H1 (cell line): ENCODE data around the gene RGS17. TPM values are rescaled to one million over a fixed set of nuclear protein-coding genes. Genes with fewer than 3 reads are reported as not detected.

Experiments
- BACH1 ChIP-seq: IDR thresholded peaks from 2 replicates; pipeline ENCODE4 v1.6.1; 2012; ENCODE audit warnings: low read length, improper control_type of control experiment
- BRCA1 ChIP-seq: IDR thresholded peaks from 2 replicates; pipeline ENCODE4 v1.6.1; 2012; ENCODE audit warnings: low read depth, low read length, improper control_type of control experiment
- CHD7 ChIP-seq: fragments of 300-600 bp; sonication (generic); IDR thresholded peaks from 2 replicates; pipeline ENCODE4 v1.7.1; 2012; ENCODE audit warnings: low read length, moderate library complexity, mild to moderate bottlenecking, inconsistent platforms; ENCODE audit not compliant: insufficient replicate concordance
- EGR1 ChIP-seq: IDR thresholded peaks from 2 replicates; pipeline ENCODE4 v1.6.1; 2011; ENCODE audit warnings: low read depth, low read length, borderline replicate concordance
- EZH2 ChIP-seq: fragments of 200-600 bp; sonication (generic); IDR thresholded peaks from 2 replicates; pipeline ENCODE4 v1.7.1; 2012; ENCODE audit warnings: low read depth, mild to moderate bottlenecking, moderate library complexity, low read length, inconsistent platforms; ENCODE audit not compliant: severe bottlenecking
- KDM5A ChIP-seq: fragments of 200-600 bp; IDR thresholded peaks from 2 replicates; pipeline ENCODE4 v1.7.1; 2012; ENCODE audit warnings: mild to moderate bottlenecking, low read length, inconsistent platforms, mixed read lengths
- RXRA ChIP-seq: IDR thresholded peaks from 2 replicates; pipeline ENCODE4 v1.6.1; 2011; ENCODE audit warnings: low read depth, mild to moderate bottlenecking, low read length, moderate library complexity; ENCODE audit not compliant: insufficient read depth
- TBP ChIP-seq: IDR thresholded peaks from 2 replicates; pipeline ENCODE4 v1.6.1; 2011; ENCODE audit warnings: low read depth, low read length, improper control_type of control experiment
- TEAD4 ChIP-seq: IDR thresholded peaks from 2 replicates; pipeline ENCODE4 v1.6.1; 2012; ENCODE audit warnings: low read depth, low read length, inconsistent platforms, mixed read lengths
- polyA plus RNA-seq, 7 experiments: library from polyadenylated mRNA; depleted of rRNA in 3 of 7; stranded (reverse) in 5 of 7; unstranded in 2 of 7; fragments of >200 nt in 5 of 7; fragments of 200-250 nt in 2 of 7; gene quantifications; 1 replicate in 5 of 7; 2 replicates in 1 of 7; 4 replicates in 1 of 7; pipeline versions ENCODE4 v1.2.1 to v1.2.3, GENCODE V29; 2011 to 2013; ENCODE audit warnings: missing spikeins in 2 of 7, mixed read lengths in 2 of 7
- total RNA-seq: library from RNA; stranded (reverse); fragmentation: NEBNext Ultra II Directional; extraction: Animal tissue kit (Norgen Biotek cat#: 25700); gene quantifications from 2 replicates; pipeline ENCODE4 v1.2.1, GENCODE V29; 2021

RGS17 gene
- total and polyA plus RNA-seq, 2 of the 8 experiments (the other 6 are each of a cell fraction or from before 2014, with no cell fraction given), result 2.0 to 12.2 TPM

DNA sequence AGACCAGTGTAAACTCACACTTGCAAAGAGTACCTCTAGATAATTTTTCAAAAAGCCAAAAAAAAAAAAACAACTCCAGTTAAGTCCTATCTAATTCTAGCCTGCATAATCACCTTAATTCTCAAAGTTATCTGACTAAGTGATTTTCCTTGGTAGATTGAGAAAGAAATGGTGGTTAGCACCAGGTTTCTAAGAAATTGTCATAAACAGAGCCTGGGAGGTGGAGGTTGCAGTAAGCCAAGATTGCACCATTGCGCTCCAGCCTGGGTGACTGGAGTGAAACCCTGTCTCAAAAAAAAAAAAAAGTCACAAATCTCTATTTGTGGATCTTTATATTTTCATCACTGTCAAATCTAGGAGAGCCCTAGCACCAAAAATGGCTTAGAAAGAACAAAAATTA, 157.2 kb downstream of the RGS17 start (continued):
- TF ChIP-seq CHD7, result no peak
- no peak for TF ChIP-seq BACH1
- TF ChIP-seq KDM5A, result no peak
- TF ChIP-seq RXRA, result no peak
- TF ChIP-seq TBP, result no peak
- TF ChIP-seq EGR1, result no peak
- TF ChIP-seq BRCA1, result no peak
- no peak for TF ChIP-seq EZH2
- no peak for TF ChIP-seq TEAD4
